ENCODE results near the gene CDK5RAP1.

The CDK5RAP1 gene

DNA sequence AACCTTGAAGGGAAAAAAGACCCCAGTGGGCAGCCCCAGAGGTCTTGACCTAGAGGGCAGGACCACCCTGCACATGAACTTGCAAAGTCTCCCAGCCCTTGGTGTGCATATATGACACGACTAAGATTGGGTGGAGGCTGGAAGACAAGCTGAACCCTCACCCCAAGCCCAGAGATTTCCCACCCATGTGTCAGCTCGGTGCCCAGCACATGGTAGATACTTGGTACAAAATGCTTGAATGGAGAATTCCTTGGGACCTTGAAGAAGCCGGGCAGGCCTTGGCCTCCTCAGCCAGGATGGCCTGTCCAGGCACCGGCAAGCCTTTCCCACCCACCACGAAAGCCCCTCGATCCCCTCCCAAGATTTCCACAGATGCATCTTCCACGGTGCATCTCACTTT is 67.7 kb downstream of the CDK5RAP1 start:
- no peak for DNase-seq (ENCODE audit: low read depth in 3 of 3)

DNA sequence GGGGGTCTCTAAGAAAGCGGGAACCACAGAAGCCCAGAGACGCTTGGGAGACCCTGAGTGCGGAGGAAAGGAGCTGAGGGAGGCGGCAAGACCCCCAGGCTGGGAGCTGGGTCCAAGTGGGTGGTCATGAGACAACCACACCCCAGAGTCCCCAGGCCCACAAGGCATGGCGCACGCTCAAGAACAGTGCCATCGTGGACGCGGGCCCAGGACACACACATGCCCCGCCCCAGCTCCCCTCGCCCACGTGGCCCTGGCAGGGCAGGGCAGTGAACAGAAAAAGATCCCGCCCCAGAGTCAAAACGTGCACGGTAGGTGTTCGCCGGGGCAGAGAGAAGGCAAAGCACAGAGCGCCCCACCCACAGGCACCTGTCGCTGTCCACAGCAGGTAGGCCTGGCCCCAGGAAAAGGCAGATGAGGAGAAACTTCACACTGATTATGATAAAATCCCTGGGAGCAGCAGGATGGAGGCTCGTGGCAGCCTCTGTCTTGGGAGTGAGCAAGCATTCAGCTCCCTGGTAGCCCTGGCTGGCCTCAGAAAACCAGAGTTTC is 68.3 kb downstream of the CDK5RAP1 start:
- no peak for DNase-seq (ENCODE audit: low read depth in 3 of 3)

DNA sequence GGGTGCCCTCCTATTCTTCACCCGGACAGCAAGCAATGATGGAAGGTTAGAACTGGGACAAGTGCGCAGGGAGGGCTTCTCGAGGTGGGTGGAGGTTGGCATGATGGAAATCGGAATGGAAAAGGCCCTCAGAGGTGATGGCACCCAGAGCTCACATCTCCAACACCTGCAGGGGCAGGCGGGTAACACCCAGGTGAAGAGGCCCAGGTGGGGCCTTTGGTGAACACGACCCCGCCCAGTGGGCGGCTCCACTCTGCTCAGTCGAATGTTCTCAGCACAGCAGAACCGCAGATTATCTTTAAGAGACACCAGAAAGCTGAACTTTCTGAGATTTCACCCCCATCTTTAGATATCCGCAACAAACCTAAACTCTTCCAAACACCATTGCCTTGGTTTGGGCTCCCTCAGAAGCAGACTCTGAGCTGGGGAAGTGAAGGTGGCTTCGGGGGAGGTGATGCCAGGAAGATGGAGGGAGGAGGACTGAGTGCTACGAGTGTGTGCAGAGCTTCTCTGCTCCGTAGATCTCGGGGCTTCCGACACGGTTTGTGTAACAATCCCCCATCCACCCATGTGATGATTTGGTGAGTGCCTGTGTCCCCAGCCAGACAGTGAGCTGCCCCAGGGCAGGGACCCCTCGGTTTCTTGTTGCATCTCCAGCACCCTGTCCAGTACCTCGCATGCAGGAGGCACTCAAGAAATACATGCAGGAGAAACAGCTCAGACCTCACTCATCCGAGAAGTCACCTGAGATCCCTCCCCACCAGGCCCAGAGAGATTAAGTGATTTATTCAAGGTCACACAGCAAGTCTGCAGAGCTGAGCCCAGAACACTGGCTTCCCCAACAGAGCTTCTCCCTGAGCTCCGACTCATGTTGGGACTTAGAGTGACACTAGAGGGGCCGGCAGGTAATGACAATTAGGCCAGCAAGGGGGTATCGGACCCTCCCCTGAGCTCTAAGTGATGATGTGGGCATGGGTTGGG is 72.9 kb downstream of the CDK5RAP1 start:
- DNase-seq (ENCODE audit: low read depth in 3 of 3): no peak

DNA sequence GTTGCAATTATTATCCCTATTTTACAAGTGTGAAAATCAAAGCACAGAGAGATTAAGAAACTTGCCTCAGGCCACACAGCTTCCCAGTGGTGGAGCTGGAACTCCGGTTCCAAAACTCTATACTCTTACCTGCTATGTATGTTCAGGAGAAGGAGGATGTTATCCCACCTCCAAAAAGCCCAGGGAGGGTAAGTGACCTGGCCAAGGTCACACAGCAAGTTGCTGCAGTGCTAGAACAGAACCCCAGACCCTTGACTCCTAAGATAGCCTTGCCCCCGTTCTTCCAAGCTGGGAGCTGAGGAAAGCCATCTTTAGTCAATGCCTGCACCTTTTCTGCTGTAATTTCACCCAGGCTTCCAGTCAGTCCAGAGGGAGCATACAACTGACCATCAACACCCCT is 76.0 kb downstream of the CDK5RAP1 start:
- DNase-seq (ENCODE audit: low read depth in 3 of 3): no peak

DNA sequence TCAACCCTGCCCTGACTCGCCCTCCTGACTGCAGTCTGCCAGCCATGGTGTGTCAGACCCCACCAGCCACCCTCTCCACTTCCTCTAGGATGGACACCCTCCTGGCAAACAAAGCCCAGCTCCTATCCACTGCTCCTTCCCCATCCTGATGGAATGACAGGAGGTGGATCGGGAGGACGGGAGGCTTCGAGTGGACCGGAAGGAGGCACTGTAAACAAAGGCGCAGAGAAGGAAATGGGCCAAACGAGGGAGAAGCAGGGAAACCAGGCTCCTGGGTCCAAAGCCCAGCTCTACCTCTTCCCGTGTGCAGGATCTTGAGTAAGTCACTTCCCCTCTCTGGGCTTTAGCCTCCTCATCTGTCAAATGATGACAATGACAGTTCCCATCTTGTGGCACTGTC is 78.1 kb downstream of the CDK5RAP1 start:
- DNase-seq (ENCODE audit: low read depth in 3 of 3): no peak

DNA sequence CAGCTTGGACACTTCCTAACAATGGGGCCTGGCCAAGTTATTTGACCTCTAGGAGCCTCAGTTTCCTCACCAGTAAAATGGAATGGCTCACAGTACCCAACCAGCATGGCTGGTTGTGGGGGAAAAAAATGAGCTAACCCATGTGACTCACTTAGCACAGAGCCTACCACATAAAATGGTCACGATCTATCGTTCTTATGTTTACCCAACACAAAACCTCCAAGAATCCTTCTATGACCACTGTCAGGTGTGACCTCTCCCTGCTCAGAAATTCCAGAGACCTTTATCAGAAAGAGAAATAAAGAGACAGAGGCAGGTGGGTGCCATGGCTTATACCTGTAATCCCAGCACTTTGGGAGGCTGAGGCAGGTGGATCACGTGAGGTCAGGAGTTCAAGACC is 78.9 kb downstream of the CDK5RAP1 start:
- DNase-seq (ENCODE audit: low read depth in 3 of 3): no peak

DNA sequence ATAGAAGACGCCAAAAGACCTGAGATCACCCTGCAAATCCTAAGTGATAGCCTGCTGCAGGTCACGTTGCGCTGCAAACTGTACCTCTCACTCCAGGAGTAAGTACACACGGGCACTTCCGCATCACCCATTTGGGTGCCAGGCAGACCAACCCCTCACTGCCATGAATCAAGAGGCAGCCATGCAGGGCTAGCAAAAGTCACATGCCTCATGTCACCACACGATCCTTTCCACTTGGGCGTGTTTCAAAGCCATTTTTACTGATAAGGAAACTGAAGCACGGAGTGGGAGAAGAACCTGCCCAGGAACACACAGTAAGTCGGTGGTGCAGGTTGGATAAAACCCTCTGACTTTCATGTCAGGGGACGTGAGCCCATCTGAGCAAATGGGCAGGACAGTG is 81.3 kb downstream of the CDK5RAP1 start:
- no peak for DNase-seq (ENCODE audit: low read depth in 3 of 3)

DNA sequence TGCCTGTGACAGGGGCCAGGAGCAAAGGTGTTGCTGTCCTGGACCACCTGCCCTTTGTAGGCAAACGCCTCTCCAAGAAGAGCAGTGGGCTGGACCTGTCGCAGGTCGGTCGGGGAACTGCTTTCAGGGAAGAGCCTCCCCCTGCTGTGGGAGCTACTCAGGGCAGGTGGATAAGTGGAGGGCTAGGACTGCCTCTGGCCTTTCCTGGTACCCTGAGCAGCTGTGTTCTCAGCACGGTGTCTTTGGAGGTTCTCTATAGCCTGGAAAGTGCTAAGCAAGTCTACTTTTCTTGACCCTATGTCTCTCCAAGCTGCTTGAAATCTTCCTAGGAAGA is 83.3 kb downstream of the CDK5RAP1 start:
- DNase-seq (ENCODE audit: low read depth in 3 of 3): no peak

DNA sequence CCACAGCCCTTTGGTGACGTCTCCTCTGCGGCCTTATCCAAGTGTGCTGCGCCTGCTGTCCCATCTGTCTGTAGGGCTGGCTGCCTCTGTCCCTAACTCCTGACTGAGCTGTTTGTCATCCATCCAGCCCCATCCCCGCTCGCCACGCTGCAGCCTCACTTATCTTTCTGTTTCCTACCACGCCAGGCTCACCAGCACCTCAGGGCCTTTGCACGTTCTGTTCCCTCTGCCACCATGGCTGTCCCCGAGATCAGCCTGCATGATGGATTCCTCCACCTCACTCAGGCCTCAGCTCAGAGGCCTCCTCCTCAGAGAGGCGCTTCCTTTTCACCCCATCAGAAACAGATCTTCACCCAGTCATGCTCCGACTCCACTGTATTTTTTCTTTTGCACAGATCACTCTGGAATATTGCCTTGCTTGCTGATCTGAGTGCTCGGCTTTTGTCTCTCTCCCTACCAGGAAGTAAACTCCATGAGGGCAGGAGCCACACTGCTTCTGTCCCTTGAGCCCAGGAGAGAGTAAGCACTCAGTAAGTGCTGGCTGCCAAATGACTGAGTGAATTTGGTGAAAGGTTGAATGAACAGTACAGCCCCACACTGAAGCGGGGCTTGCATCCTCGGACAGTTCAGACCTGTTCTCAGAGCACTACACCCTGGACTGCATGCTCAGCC is 83.8 kb downstream of the CDK5RAP1 start:
- DNase-seq (ENCODE audit: low read depth in 3 of 3): no peak

DNA sequence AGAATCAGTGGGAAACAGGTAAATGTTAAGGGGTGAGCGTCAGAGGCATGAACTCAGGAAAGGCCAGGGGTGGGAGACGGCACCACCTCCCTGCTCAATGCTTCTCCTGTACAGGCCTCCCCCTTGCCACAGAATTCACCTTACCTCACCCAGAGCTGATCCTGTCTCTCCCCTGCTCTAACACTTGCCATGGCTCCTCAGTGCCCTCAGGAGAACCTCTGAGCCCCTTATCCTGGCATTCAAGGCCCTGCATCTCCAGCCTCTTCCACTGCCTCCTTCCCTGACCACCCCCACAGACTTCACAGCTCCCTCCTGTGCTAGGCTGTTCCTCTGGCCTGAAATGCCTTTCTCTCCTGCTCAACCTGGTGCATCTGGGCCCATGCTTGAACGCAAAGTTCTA is 84.4 kb downstream of the CDK5RAP1 start:
- no peak for DNase-seq (ENCODE audit: low read depth in 3 of 3)

DNA sequence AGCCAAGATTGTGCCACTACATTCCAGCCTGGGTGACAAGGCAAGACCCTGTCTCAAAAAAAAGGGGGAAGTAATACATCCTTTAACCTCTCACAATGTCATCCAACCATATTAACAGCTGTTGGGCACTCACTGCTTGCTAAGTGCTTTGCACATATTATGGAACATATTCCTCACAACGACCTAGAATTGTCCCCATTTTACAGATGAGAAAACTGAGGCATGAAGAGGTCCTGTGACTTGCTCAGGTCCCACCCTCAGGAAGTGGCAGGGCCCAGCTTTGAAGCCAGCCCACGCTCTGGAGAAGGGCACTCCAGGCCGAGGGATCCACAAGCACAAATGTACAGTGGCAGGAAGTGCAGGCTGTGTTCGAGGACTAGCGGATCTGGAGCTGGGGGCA is 85.0 kb downstream of the CDK5RAP1 start:
- DNase-seq (ENCODE audit: low read depth in 3 of 3): no peak

DNA sequence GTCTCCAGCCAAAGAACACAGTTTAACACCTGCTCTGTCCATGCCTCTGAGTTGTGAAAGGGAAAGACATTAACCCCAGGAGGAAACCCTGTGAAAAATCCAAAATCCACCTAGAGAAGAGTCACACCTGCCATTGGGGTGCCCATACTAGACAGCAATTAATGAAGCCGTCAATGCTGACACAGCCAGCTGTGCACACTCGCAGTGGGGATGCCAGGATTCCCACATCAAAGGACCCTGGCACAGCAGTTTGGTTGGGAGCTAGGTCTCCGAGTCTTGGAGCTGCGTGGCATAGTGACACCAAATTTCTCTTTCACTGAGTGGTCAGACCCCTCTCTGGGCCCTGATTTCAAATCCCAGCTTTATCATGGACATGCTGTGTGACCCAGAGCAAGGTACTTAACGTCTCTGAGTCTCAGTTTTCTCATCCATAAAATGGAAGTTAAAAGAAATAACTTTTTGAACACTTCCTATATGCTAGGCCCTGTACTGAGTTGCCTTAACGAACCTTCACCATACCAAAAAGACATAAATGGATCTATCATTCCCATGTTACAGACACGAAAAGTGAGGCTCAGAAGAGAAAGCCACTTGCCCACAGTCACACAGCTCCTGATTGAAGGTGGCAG is 87.5 kb downstream of the CDK5RAP1 start:
- DNase-seq (ENCODE audit: low read depth in 3 of 3): no peak

DNA sequence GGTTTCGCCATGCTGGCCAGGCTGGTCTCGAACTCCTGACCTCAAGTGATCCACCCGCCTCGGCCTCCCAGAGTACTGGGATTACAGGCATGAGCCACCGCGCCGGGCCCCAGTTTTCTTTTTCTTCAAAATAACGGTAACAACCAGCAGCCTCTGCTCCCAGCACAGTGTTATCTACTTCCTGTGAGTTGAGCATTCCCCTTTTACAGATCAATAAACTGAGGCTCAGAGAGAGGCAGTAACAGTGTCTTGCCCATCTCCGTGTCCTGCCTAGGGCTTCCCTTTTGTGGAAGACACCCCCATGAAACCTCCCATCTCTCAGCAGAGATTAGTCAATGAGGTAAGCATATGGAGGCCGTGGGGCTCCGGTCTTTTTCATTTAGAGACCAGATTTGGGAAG is 88.7 kb downstream of the CDK5RAP1 start:
- no peak for DNase-seq (ENCODE audit: low read depth in 3 of 3)

DNA sequence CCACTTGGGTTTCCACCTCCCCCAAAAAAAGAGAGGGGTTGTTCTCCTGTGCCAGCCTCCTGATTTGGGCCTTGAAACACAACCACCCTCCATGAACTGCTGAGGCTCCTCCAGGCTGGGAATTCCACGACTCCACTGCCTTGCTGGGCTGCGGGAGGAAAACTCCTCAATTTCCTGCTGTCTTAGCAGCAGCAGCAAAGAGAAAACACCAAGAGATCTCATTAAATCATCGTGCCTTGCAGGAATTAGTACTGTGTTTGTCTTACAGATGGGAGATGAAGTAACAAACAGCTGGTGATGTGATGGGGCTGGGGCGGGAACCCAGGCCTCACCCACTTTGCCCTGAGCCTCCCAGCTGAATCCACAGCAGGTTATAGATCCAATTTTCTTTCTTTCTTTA is 89.3 kb downstream of the CDK5RAP1 start:
- DNase-seq (ENCODE audit: low read depth in 3 of 3): no peak

DNA sequence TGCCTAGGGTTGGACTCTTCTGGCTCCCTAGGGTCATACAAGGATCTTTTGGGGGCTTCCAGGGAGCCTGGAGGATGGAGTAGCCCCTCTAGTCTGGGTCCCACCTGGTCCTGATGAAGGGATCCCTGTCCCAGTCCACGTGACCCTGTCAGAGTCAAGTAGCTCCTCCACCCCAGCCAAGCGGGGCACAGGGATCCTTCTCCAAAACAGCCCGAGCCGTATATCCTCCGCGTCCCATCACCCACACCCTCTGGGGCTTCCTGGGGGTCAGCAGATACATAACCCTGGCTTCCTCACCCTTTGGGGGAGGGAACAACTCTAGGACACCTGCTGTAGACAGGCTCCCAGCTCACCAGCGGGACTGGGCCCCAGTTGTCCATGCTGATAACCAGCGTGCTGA is 90.3 kb downstream of the CDK5RAP1 start:
- DNase-seq (ENCODE audit: low read depth in 3 of 3): no peak

DNA sequence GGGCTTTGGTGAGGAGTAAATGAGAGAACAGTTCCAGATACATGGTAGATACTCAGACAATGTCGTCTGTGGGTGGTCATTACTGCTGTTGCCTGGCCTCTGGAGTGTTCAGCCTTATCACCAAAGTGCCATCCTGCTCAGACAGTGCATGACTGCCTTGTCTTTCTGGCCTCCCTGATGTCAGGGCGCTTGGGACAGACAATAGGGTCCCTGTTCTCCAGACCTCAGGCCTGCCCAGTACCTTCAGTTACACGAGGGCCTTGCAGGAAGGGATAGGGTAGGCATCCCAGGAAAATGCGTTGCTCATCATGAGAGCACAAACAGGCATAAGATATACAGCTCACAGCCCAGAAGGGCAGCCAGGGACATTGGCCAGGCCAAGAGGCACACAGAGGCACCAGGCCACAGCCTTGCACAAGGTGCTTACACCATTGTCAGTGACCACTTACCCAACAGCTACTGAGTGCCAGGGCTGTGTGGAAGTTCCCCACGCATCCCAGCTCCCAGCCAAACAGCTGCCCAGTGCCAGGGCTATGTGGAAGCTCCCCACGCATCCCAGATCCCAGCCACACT is 90.9 kb downstream of the CDK5RAP1 start:
- no peak for DNase-seq (ENCODE audit: low read depth in 3 of 3)

DNA sequence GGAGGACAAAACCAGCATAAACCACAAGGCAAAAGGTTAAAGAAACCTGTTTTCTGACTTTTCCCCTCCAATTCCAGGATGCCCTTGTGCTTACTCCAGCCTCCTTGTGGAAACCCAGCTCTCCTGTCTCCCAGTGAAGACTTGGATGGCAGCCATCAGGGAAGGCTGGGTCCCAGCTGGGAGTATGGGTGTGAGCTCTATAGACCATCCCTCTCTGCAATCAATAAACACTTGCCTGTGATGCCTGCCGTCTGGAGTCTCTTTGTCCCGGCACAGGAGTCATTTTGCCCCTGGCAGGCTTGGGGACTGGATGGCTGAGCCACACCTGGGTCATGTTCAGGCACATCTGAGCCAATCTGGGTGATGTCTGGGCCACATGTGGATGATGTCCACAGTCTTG is 91.7 kb downstream of the CDK5RAP1 start:
- no peak for DNase-seq (ENCODE audit: low read depth in 3 of 3)
